Hematopoietic multipotent progenitor cell (in vitro differentiated cells): Measurements from ENCODE around the gene RIPOR2. TPM values are rescaled to one million over a fixed set of nuclear protein-coding genes. Genes with fewer than 3 reads are reported as not detected.

Experiments
- DNase-seq, 3 donors: peaks; one replicate each; pipeline ENCODE4 v3.0.0-alpha.2; 2011 to 2015; ENCODE audit warnings: low read depth in 2 of 3, low spot score in 2 of 3
- total RNA-seq: library from RNA; depleted of rRNA; stranded (reverse); fragments of >200 nt; gene quantifications from one replicate; pipeline ENCODE4 v1.2.3, GENCODE V29; 2012

Gene RIPOR2
- total RNA-seq, 1 donor, result 55.5 TPM

DNA sequence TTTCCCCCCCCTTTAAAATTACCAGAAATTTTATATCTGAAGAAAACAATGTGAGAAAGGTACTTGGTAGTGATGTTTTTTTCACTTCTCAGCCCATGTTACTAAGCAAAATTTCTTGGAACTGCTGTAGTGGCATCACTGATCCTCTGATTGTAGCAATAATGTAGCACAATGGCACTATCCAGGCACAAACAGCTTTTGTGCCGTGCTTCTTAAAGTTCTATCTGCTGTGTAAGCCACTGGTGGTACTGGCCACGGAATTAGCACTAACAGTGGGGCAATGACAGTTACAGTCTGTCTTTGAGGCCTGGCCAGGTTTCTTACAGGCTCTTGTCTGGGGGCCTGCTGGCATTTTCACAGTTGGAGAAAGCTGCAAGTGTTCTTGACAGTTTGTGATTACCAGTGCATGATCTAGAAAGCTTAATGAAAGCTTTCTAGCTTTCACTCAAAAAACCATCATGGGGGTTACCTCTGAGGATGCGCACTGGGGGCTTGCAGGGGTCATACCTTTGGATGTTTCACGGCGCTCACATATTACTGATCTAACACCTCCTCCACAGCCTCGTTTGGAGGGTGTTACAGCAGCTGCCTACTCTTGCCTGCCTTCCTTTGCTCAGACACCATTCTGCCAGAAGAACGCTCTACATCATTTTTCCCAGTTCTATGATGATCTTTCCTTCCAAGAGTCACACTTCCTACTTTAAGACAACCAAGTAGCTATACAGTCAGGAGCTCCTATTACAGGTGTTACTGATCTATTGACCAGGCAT lies 78.7 kb downstream of the RIPOR2 start:
- DNase-seq, result no peak

GRCh38 chr6:24856246-24856599 lies 79.5 kb downstream of the RIPOR2 start:
- DNase-seq, result no peak

DNA sequence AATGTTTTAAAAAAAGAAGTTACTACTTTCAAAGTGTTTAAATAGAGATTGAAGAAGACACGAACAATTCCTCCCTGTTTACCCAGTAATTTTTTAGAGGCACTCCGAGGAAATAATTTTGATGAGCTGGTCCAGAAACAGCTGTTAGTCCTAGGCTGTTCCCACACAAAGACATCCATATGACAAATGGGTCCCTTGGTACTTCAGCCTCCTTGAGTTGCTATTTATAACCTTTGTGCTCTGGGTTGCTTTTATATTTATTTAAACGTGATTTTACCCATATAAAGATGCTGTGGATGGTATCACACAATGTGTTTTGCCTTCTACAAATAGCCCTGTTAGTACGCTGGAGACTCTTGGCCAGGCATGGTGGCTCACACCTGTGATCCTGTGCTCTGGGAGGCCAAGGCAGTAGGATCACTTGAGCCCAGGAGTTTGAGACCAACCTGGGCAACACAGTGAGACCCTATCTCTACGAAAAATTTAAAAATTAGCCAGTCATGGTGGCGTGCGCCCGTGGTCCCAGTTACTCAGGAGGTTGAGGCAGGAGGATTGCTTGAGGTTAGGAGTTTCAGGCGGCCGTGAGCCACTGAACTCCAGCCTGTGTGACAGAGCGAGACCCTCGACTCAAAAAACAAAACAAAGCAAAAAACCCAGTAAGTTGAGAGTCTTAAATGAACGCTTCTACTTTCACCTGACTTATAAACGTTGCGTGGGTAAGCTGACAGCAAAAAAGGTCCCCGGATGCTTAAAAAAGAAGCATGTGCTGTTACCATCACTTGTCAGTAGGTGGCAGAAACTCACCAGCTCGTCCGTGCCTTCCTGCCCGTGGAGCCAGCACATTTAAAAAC lies 80.1 kb downstream of the RIPOR2 start:
- peak; percentile 56 to 84 (median 74) for DNase-seq

DNA sequence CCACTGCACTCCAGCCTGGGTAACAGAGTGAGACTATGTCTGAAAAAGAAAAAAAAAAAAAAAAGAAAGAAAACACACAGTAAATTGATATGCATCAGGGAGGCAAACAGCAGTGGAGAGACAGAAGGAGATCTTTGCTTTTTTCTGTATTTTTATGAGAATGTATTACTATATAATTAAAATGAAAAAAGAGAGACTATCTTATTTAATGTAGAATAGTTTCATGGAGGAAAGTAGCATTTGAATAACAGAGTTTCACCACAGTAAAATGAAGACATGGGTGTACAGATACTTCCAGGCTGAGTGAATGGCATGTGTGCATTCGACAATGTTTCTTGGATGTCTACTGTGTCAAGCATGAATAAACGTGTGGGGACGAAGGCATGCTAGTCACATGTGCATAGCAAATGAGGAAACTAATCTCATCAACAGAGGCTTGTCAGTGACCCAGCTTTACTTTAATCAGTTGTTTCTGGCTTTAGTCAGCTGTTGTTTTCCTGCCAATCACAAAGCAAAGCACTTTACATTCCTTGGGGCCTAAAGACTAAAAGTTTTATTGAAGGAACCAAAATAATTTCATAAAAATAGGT lies 81.6 kb downstream of the RIPOR2 start:
- DNase-seq, result no peak

DNA sequence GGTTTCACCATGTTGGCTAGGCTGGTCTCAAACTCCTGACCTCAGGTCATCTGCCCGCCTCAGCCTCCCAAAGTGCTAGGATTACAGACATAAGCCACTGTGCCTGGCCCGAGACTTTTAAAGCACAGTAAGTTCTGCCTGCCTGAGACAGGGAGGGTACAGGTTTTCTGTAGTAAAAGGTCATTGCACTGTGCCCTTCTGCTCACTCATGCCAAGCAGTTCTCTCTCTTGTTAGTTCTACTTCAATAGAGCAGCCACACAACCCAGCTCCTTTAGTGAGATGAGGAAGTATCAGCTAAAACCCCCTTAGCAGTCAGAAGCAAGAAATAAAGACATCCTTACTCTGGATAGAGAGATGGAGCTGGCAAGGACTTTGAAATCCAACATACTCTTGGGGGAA lies 84.7 kb downstream of the RIPOR2 start:
- DNase-seq, result no peak

DNA sequence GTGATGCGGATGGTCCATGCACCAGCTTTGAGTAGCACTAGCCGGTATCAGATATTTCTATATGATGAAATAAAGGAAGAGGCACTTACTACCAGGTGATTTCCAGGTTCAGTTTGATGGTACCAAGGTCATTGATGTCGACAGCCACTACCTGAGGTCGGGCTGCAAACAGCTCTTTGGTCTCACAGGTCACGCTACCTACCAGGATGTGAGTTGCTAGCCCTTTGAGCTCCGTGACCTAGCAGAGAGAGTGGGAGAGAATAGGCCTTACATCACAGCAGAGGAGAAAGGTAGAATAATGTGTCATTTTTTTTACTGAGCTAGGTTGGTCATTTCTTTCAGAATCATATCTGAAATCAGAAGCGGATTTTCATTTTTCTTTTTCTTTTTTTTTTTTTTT lies 86.0 kb downstream of the RIPOR2 start:
- DNase-seq, result no peak

- no peak for DNase-seq
These were observed 87.3 kb downstream of the RIPOR2 start for GRCh38 chr6:24848461-24848860.

DNA sequence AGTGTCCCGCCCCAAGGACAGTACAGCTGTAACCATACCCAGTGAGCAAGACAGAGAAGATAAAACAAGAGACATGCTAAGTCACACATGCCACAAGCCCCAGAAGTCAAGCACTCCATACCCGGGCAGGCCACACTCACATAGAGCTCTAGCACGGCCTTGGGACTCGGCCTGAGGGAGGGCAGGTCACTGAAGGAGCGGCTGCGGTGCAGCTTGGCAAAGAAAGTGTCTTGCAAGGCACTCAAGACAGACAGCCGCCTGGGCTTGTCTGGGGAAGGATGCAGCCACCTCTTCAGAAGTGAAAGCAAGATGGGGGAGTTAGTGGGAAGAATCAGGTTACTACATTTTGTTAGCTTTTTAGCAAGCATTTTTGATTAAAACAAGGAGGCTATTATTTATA lies 88.4 kb downstream of the RIPOR2 start:
- DNase-seq, result no peak

- no peak for DNase-seq
These were observed 90.2 kb downstream of the RIPOR2 start for GRCh38 chr6:24845578-24845977.

GRCh38 chr6:24844903-24845302 lies 90.9 kb downstream of the RIPOR2 start:
- no peak for DNase-seq

DNA sequence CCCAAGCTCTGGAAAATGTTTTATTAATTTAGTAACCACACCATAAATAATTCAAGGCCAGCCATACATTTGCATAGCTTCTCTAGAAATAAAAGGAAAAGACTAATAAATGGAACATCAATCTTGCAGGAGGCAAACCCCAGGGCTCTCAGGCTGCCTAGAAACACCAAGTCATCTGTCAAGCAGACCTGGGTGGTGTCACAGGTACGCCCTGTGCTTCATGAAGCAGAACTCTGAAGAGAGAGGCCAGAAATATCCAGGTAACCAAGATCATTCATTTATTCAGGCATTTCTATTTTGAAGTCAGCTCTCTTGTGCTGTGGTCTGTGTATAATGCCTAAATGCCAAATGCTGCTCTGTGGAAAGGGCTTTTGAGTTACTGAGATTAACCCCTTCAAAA lies 91.7 kb downstream of the RIPOR2 start:
- no peak for DNase-seq

DNA sequence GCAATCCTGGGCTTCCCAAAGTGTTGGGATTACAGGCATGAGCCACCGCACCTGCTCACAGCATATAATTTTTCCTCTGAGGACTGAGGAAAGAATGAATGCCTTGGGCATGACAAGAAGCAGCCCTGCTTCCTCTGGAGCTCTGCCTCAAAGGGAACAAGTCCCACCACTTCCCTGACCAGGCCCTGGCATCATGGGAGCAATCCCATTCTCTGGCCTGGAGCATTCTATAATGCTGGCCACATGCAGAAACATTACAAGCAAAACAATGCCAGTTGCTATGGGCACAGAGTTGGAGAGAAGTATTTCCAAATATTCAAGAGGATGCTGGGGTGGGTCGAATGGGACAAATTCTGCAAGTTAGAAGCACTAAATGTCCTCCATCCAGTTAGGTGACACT lies 95.6 kb downstream of the RIPOR2 start:
- DNase-seq, result no peak

GRCh38 chr6:24838994-24839393 lies 96.8 kb downstream of the RIPOR2 start:
- DNase-seq, result no peak

DNA sequence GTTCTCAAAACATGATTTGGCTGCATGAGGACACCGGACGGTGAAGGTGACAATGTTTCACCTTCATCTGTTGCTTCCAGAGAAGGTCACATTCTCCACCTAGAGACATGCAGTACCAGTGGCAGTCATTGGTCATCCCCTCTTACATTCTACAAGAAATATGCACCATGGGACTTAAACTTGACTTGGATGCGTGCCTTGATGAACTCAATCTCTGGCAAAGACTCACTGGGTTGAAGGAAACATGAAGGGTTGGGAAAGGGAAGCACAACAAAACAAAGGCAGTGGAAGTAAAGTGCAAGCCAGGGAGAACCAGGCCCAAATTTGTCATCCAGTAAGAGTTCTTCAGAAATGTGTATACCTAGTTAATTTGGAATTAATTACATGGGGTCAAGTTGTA lies 97.7 kb downstream of the RIPOR2 start:
- DNase-seq, result no peak

DNA sequence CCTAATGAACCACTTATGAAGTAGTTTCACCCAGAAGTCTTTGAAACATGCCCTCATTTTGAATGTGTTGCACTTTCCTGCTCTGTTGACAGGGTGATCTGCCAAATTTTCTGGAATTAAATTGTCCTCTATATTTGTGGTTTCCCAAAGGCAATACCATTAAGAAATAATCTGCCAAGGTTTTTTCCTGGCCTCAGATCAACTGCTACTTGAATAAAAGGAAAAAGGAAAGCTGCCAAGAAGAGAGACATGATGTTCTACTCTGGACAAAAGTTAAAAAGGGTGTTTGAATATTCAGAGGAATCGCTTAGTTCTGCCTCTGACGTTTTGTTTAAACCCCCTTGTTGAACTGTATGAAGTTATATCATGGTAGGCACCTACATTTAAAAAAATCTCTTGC lies 99.7 kb downstream of the RIPOR2 start:
- no peak for DNase-seq

DNA sequence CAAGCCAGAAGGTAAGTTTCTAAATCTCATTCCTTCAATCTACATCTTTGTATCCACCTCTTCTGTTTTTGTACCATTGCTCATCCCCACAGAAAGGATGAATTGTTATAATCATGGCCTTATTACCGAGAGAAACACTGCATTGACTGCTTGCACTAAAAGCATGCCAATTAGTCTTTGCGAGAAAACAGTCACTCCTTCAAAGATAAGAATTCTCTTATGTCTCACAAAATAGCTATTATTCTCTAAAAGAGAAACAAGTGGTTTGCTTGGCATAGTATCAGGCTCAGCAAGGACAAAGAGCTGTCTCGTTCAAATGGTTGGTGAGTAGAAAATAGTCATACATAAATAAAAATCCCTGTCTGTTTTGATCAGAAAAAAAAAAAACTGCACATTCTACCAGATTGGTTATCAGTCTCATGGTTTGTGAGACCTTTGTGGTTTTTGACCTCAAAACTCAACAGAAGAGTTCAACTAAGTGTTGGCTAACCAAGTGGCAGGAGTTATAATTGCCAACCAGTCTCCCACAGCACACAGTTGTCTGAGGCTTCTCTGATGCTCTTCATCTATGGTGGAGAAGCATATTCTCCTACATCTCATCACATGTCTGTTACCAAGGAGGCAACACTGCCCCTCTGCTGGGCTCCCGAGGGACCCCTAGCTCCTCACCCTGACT lies 101.9 kb downstream of the RIPOR2 start:
- DNase-seq, result no peak

GRCh38 chr6:24832794-24833193 lies 103.0 kb downstream of the RIPOR2 start:
- DNase-seq, result no peak

- no peak for DNase-seq
These were observed 103.7 kb downstream of the RIPOR2 start for GRCh38 chr6:24831771-24832716.

- DNase-seq, result no peak
These were observed 106.1 kb downstream of the RIPOR2 start for GRCh38 chr6:24829657-24830056.

GRCh38 chr6:24827970-24828369 lies 107.8 kb downstream of the RIPOR2 start:
- no peak for DNase-seq
